Measurements from ENCODE around the gene GH2. TPM values are rescaled to one million over a fixed set of nuclear protein-coding genes. Genes with fewer than 3 reads are reported as not detected.

The GH2 gene
- polyA plus RNA-seq, 4 donors = not detected

DNA sequence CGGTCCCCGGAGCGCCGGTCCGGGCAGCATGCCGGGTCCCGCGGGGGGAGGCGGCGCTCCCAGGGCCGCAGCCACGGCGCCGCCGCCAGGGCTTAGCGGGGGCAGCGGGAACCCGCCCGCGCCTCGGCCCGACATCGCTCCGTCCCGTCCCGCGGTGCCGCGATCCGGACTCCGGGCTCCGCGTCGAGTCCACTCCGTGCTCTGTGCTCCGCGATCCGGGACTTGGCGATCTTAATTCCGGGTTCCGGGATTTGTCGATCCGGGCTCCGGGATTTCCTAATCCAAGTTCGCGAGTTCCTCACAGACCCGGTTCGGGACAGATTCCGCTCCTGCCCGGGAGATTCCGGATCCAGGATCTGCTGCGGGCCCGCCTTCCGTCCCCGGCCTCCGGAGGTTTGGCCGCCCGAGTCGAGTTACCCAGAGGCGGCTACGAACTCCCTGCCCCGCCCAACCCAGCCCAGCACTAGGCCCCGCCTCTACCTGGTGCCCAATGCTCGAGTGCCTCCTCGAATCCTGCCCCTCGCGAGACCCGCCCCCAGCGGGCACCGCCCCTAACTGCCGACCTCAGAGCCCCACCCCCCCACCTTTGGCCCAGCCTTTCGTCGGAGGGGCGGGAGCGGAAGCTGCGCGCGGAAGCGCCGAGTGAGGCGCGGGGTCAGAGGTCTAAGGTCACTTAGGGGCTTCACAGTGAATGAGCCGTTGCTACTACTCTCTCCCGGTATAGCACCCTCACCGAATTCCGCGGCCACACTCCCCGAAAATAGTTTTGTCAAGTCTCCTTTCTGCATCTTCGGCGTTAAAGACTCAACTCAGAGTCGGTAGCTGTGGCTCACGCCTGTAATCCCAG lies 39.0 kb downstream of the GH2 start, which contains the start of gene SMARCD2:
TSS of gene SMARCD2 (minus strand) at position 146 of the 847 bp plus-strand sequence. CDS start at position 135, 11 bp downstream.
- peak; percentile 94 to 98 (median 96) for DNase-seq (ENCODE audit: low read depth in 4 of 4, low spot score in 2 of 4)

DNA sequence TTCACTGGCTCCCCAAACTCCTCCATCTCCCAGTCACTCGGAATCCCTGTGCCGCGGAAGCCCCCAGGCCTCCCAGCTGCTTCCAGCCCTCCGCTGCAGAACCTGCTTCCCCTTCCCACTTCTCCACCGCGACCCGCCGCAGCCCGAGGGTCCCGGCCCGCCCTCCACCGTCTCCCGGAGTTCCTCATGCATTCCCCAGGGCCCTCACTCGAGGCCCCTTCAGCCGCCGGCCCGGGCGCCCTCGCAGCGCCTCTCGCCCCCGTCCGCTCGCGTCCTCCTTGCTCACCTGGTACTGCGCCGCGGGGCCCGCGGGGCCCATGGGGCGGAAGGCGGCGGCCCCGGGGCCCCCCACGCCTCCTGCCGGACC lies 39.6 kb downstream of the GH2 start:
- DNase-seq (ENCODE audit: low read depth in 4 of 4, low spot score in 2 of 4) = no peak

DNA sequence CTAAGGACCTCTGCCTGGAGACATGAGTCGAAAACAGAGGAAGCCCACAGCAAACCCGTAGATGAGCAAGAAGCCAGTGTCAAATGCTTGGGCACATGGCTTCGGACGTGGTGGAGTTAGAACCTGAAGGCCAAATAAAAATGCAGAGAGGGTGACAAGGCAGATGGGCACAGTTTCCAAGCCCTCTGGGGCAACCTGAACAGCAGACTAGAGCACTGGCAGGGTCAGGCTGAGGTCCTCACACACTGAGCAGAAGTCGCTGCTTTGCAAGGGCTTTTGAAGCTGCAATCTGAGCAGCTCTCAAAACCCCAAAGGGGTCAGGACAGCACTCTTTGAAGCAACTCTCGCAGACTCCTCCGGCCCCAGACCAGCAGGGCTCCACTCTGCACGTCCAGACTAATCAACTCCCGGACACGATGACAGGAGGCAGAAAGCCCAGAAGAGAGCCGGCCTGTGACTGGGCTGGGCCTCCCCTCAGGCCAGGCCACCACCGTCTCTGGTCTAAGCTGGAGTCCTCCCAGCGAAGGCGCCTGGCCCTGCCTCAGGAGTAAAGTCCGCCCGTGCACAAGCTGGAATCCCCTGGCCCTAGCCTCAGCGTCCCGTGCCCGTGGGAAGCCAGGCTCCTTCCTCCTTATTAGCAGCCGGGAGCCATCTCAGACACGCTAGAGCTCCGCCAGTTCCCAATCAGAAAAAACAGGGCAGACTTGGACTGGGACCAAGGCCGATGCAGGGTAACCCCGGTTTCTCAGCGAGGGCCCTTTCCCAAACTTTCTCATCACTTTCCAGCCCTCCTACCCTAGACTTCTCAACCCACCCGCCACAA lies 40.2 kb downstream of the GH2 start:
- no peak for DNase-seq (ENCODE audit: low read depth in 4 of 4, low spot score in 2 of 4)

DNA sequence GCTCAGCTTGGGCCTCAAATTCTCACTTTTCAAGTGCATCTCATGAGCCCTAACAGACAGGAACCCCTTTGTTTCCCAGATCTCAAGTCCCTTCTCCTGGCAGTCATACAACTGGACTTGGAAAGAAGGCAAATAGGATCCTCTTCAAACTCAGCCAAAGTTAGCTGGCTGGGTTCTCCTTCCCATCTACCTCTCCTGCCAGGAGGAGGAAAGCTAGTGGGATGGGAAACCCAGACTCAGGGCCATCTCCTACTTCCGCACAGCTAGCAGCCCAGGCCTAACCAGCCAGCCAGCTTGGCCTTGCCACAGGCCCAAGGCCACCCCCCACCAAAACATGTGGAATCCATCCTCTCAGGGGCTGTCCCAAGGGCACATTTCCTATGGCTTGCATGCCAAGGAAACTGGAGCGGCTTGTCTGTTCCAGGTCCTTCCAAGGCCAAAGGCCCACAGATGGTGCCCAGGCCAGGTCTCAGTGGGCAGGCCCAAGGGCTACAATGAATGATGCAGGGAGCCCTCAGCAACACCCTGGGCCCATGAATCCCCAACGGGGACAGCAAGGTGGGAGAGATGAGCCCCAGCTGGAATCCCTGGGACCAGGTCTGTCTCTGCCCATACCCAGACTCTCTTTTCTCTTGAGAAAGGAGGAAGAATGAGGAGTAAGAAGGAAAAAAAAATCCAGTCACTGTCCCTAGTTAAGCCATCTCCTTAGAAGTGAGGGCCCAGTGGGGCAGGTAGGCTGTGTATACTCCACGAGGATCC lies 41.0 kb downstream of the GH2 start:
- DNase-seq (ENCODE audit: low read depth in 4 of 4, low spot score in 2 of 4) = no peak

DNA sequence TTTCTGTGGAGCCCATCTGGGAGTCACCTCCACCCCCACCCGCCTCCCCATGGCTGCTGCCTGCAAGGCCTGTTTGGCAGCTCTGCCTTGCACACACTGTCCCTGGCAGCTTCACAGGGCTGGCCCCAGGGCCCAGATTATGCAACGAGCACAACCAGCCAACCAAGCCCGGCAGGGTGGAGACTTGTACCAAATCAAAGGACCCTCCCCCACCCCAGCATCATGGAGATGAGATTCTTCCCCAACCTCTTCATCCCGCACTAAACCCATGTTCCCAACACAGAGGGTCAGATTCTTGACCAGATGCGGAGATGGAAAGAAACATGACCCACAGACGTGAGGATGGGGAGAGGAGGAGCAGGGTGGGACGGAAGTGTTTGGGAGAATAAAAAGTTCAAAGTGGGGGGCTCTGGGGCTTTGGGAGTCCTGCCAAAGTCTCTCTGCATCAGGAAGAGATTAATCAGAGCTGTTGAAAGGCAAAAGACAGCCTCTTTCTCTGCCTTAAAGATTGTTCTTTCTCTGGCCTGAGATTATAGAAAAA lies 43.0 kb downstream of the GH2 start:
- DNase-seq (ENCODE audit: low read depth in 4 of 4, low spot score in 2 of 4) = peak in 1 of 4 donors; percentile 48

DNA sequence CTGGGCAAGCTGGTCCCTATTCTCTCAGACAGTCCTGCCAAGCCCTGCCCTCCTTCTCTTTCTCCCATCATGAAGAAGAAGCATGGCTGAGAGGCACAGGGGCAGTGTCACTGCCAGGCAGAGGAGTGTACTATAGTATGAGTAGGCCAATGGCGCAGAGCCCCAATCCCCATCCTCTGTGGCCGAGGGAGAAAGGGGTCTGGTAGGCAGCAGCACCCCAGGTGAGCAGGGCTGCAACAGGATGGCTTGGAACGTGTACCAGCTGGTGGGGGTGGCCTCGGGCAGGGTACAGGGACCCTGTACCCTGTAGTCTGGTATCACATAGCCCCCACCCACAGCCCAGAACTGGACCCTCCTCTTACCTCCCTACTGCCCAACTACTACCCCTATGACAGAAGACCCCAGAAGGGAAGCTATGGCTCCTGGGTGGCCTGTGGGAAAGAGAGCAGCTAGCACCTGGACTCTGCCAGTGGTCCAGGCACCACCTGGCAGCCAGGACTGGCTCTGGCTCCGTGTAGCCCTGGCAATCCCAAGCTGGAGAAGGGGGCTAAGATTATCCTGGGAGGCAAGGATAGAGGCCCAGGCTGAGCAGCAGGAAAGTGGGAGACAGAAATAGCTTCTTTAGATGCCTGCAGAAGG lies 43.7 kb downstream of the GH2 start:
- no peak for DNase-seq (ENCODE audit: low read depth in 4 of 4, low spot score in 2 of 4)

DNA sequence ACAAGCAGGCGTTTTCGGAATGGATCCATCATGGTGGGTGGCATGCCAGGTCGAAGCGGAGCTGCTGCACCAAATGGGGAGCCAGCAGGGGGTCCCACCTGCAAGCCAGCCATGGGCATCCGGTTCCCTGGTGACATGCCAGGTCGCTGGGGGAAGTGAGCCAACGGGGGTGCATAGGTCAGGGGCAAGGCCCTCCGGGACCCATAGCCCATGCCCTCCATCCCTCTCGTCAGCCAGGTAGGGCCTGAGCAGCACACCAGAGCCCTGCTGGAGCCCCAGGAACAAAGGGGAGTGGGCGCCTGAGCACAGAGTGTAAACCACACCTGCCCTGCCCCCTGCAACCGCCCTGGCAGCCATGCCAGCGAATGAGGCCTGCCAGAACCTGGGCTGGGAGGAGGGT lies 44.3 kb downstream of the GH2 start:
- no peak for DNase-seq (ENCODE audit: low read depth in 4 of 4, low spot score in 2 of 4)

DNA sequence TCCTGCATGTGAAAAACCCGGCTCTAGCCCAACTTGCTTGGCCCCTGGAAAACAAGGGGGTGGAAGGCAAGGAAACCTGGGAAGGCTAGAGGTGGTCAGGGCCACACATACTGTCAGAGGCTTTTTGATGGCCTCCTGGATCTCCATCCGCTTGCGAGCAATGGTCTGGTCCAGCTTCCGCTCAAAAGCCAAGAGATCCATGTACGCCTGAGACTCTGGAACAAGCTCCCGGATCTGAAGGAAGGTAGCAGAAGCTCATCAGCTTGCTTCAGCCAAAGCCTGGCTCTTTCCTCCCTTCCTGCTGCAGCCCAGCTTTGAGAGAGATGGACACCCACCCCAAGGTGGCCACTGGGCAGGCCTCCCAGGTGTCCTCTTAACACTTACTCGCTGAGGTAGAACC lies 44.9 kb downstream of the GH2 start:
- DNase-seq (ENCODE audit: low read depth in 4 of 4, low spot score in 2 of 4) = no peak

DNA sequence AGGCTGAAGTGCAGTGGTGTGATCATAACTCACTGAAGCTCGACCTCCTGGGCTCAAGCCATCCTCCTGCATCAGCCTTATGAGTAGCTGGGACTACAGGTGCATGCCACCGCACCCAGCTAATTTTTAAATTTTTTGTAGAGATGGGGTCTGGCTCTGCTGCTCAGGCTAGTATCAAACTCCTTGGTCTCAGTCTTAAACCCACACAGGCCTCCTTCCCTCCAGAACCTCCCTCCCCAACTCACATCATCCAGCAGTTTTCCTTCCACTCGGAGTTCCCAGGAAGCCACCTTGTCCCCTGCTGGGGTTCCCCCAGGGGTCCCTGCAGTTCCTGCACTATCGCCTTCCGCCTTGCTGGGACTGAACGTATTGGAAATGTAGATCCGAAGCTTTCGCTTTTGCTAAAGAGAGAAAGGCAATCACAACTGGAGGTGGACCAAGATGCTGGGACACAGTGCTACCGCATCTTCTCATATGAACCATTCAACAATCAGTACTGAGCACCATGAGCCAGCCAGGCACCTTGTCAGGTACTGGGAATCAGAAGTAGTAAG lies 46.5 kb downstream of the GH2 start:
- no peak for DNase-seq (ENCODE audit: low read depth in 4 of 4, low spot score in 2 of 4)

DNA sequence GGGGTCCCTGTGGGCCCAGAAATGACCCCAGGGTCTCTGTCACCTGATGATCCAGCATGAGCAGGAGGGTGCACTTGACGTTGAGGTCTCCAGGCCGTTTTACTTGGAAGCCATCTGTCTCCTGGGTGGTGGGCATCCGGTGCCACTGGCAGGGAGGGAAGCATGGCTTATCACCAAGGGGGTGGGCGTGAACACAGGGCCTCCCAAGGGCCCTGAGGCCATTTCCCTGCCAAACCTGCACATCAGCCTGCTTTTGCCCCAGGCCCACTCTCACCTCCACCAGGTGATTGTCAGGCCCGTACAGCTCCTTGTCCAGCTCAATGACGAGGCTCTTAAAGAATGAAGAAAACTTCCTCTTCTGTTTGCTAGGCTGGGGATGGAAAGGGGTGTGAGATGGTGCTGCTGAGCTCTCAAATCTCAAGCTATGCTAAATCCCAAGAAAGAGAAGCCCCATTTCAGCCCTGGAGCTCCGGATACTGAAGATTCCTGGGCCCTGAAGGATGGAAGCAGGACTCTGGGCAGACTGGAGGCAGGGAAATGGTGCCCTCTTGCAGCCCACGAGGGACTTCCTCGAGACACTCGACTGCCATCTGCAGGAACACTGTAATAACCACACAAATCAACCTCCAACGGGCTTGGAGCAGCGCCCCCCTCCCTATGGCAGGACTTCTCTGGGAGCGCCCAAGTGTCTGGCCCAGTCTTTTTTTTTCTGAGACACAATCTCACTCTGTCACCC lies 47.1 kb downstream of the GH2 start:
- no peak for DNase-seq (ENCODE audit: low read depth in 4 of 4, low spot score in 2 of 4)

DNA sequence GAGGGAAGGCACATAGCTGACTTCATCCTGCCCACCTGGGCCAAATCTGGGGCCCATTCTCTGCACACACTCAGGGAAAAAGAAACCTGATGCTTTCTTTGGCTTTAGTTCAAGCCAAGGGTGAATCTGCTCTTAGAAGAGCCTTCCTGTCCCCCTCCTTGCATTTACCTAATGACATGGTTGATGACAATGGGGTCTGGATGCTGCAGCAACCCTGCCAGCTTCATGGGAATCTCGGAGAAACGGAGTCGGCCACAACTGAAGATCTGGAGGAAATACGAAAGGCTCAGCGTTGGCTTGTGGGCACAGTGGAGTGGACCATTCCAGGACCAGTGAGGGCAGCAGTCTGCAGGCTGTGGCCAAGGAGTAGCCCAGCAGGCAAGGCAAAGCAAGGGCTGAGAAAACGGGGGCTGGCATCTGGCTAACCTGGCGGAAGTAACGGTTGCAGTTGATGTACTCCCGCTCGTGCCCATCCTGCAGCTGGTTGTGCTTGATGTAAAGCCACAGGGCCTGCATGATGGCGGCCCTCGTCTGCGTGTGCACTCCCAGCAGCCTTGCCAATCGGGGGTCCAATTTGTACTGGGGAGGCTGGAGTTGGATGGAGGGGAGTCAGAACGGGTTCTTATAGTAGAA lies 47.9 kb downstream of the GH2 start:
- no peak for DNase-seq (ENCODE audit: low read depth in 4 of 4, low spot score in 2 of 4)

DNA sequence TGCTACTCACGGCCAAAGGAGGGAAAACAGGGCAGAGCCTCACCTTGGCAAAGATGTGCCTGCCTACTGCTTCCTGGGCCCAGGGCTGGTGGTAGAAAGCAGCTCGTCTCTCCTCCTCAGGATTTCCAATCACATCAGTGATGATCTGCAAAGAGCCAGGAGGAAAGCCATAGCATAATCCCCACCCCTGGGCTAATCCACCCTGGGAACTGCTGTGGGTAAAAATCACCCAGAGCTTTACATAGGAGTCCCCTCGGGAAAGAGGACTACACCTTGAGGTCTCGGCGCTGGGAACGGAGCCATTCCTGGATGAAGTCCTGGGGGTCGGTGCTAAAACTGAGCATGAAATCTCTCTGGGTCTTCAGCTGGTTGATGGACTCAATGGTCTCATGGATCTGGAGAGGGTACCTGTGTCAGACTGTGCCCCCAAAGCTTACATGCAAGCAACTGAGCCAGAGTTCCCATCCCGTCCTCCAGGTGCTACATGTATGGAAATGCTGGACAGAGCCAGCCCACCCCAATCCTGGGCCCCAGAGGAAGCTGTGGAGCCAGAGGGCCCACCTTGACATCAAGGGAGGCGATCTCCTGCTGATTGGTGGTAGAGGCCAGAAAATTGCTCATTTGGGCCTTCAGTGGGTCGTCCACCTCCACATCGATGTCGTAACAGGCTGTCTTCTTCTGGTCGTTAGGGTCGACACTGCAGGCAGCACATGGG lies 48.6 kb downstream of the GH2 start:
- no peak for DNase-seq (ENCODE audit: low read depth in 4 of 4, low spot score in 2 of 4)

DNA sequence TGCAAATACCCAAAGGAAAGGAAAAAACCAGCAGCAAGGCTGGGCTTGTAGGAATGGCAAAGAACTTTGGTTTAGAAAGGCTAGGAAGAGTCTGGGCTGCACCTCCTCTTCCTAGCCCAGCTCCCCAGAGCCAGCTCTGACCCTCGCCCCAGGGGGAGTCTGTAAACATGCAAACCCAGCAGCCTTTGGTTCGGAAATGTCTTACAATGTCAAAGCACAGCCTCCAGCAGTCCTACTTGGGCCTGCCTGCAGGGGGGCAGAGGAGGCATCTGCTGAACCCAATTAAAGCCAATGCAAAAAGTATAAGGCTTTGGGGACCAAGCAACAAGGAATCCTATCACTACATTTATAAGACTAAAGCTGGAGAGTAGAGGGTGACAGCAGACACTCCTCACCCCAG lies 49.3 kb downstream of the GH2 start:
- DNase-seq (ENCODE audit: low read depth in 4 of 4, low spot score in 2 of 4) = no peak

DNA sequence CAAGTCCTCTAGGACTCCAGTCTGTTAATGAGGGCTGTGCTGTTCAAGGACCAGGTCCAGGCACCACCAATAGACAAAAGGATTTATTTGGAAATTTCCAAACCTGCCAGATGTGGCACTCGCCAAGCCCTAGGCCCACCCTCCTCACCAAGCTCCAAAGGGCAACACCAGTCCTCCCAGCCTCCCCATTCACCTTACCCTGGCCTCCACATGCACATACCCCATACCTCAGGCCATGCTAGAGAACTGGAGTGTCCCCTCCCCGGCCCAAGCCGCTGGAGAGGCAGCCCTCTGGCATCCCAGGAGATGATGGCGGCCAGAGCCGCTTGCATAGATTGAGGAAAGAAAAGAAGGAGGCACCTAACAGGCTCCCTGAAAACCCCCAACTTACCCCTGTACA lies 49.7 kb downstream of the GH2 start:
- no peak for DNase-seq (ENCODE audit: low read depth in 4 of 4, low spot score in 2 of 4)

DNA sequence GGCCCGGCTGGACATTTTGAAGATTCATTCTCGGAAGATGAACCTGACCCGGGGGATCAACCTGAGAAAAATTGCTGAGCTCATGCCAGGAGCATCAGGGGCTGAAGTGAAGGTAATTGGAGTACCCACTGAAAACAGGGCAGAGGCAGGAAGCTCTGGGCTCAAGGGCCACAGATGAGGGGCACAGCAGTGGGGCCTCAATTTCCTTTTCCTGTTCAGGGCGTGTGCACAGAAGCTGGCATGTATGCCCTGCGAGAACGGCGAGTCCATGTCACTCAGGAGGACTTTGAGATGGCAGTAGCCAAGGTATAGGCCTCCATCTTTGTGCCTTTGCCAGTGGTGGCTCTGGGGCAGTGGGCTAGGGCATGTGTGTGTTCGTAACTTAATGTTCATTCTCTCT lies 50.2 kb downstream of the GH2 start:
- DNase-seq (ENCODE audit: low read depth in 4 of 4, low spot score in 2 of 4) = no peak

DNA sequence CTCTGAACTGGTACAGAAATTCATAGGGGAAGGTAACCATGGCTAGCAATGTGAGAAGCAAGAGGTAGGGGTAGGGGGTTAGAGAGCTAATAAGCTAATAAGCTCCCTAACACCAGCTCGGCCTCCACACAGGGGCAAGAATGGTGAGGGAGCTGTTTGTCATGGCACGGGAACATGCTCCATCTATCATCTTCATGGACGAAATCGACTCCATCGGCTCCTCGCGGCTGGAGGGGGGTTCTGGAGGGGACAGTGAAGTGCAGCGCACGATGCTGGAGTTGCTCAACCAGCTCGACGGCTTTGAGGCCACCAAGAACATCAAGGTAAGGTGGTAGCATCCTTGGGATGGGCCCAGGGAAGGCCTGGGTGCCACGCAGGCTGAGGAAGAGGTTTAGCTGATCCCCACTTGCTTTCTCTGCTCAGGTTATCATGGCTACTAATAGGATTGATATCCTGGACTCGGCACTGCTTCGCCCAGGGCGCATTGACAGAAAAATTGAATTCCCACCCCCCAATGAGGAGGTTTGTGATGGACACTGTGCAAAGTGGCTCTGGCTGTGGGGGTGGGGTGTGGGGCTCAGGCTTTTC lies 50.7 kb downstream of the GH2 start:
- DNase-seq (ENCODE audit: low read depth in 4 of 4, low spot score in 2 of 4) = no peak

DNA sequence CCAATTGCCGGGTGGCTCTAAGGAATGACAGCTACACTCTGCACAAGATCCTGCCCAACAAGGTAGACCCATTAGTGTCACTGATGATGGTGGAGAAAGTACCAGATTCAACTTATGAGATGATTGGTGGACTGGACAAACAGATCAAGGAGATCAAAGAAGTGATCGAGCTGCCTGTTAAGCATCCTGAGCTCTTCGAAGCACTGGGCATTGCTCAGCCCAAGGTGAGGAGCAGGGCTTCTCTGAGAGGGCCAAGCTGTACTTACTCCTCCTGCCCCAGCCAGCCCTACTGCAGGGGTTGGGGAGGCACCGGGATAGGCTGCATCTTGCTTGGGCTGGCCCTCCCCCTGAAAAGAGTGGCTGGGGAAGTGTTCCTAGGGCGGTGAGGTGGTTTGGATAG lies 51.5 kb downstream of the GH2 start:
- DNase-seq (ENCODE audit: low read depth in 4 of 4, low spot score in 2 of 4) = no peak

Data from left renal cortex interstitium (tissue), 4 donors.